Measurements from ENCODE around the gene PTPRN2.

DNA sequence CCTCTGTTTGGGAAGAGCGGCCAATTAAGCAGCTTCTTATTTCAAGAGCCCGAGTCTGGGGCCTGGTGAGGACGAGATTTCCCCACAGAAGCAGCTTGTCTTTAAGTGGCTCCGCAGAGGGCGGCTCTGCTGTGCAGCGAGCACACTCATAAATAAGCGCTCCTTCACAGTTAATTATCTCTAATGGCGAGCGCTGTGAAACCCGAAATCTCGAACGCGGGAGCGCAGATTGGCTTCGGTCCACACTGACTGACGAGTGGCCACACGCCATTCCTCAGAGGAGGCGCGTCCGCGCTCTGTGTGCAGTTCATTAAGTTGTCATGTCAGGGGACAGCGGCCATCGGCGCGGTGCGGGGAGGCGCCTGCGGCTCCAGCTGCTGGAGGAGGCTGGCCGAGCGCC lies 689.9 kb downstream of the PTPRN2 start:
- TF ChIP-seq, protein P1, sequence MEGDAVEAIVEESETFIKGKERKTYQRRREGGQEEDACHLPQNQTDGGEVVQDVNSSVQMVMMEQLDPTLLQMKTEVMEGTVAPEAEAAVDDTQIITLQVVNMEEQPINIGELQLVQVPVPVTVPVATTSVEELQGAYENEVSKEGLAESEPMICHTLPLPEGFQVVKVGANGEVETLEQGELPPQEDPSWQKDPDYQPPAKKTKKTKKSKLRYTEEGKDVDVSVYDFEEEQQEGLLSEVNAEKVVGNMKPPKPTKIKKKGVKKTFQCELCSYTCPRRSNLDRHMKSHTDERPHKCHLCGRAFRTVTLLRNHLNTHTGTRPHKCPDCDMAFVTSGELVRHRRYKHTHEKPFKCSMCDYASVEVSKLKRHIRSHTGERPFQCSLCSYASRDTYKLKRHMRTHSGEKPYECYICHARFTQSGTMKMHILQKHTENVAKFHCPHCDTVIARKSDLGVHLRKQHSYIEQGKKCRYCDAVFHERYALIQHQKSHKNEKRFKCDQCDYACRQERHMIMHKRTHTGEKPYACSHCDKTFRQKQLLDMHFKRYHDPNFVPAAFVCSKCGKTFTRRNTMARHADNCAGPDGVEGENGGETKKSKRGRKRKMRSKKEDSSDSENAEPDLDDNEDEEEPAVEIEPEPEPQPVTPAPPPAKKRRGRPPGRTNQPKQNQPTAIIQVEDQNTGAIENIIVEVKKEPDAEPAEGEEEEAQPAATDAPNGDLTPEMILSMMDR (IDR thresholded peaks at IDR 0.05), result no peak
- no peak for TF ChIP-seq POLR2A (IDR thresholded peaks at IDR 0.05)
- TF ChIP-seq POLR2AphosphoS5 (IDR thresholded peaks at IDR 0.05), result no peak
